HEK293T (cell line): ENCODE data around the gene KAT7.

Experiments
- ARNT ChIP-seq: fragments of 450-650 bp; IDR thresholded peaks from 2 replicates; pipeline ENCODE4 v1.6.1; 2017; ENCODE audit warnings: mild to moderate bottlenecking
- BHLHE40 ChIP-seq: fragments of 450-650 bp; IDR thresholded peaks from 2 replicates; pipeline ENCODE4 v1.6.1; 2016; ENCODE audit warnings: mild to moderate bottlenecking, moderate library complexity, borderline replicate concordance
- CTBP1 ChIP-seq: fragments of 450-650 bp; IDR thresholded peaks from 2 replicates; pipeline ENCODE4 v1.6.1; 2016; ENCODE audit warnings: borderline replicate concordance
- FOXK2 ChIP-seq: fragments of 450-650 bp; IDR thresholded peaks from 2 replicates; pipeline ENCODE4 v1.6.1; 2016; ENCODE audit warnings: mild to moderate bottlenecking
- FOXM1 ChIP-seq: fragments of 450-650 bp; IDR thresholded peaks from 2 replicates; pipeline ENCODE4 v1.6.1; 2017; ENCODE audit warnings: mild to moderate bottlenecking, borderline replicate concordance
- L3MBTL2 ChIP-seq: fragments of 450-650 bp; conservative IDR thresholded peaks from 2 replicates; pipeline ENCODE4 v1.6.1; 2016; ENCODE audit warnings: mild to moderate bottlenecking
- LEF1 ChIP-seq: fragments of 450-650 bp; IDR thresholded peaks from 2 replicates; pipeline ENCODE4 v1.6.1; 2017; ENCODE audit warnings: mild to moderate bottlenecking, borderline replicate concordance
- NFRKB ChIP-seq: fragments of 450-650 bp; IDR thresholded peaks from 2 replicates; pipeline ENCODE4 v1.6.1; 2016; ENCODE audit warnings: mild to moderate bottlenecking, moderate library complexity
- SP1 ChIP-seq: fragments of 450-650 bp; IDR thresholded peaks from 2 replicates; pipeline ENCODE4 v1.6.1; 2017
- SUZ12 ChIP-seq: fragments of 450-650 bp; IDR thresholded peaks from 2 replicates; pipeline ENCODE4 v1.6.1; 2016; ENCODE audit warnings: mild to moderate bottlenecking
- TARDBP ChIP-seq: fragments of 450-650 bp; IDR thresholded peaks from 2 replicates; pipeline ENCODE4 v1.6.1; 2016

- TF ChIP-seq SUZ12 (no peak), ARNT (no peak), NFRKB (no peak), SP1 (no peak), FOXK2 (no peak), CTBP1 (no peak), BHLHE40 (no peak), L3MBTL2 (no peak), TARDBP (no peak), FOXM1 (no peak), LEF1 (no peak)
These were observed 59.6 kb downstream of the KAT7 start, which contains the start of gene TAC4 for GRCh38 chr17:49848019-49848473.
